Lower lobe of right lung (tissue), 2 donors: ENCODE measurements around the gene SCRN1. TPM values are rescaled to one million over a fixed set of nuclear protein-coding genes. Genes with fewer than 3 reads are reported as not detected.
"Not testable (repeated sequence)": the region's sequence is repeated elsewhere in the genome, so short reads cannot be mapped to it uniquely, and the experiment has no call there.

Experiments
- ATAC-seq, 2 donors: fragments of 200-7000 bp; cut with Tn5 transposase; one replicate each; pipeline ENCODE4 v1.9.1; 2020 to 2022; ENCODE audit warnings: mild to moderate bottlenecking in 2 of 2, moderate library complexity in 2 of 2
- DNase-seq: peaks from one replicate; pipeline ENCODE4 v3.0.0-alpha.2; 2020
- H3K27ac ChIP-seq: fragments of 200-600 bp; one replicate; pipeline ENCODE4 v1.8.0; 2022
- H3K27me3 ChIP-seq: fragments of 200-600 bp; one replicate; pipeline ENCODE4 v1.8.0; 2022; ENCODE audit warnings: low read depth
- H3K36me3 ChIP-seq: fragments of 200-600 bp; one replicate; pipeline ENCODE4 v1.8.0; 2022; ENCODE audit warnings: mild to moderate bottlenecking
- H3K4me1 ChIP-seq: fragments of 200-600 bp; one replicate; pipeline ENCODE4 v1.8.0; 2022
- H3K4me3 ChIP-seq: fragments of 200-600 bp; one replicate; pipeline ENCODE4 v1.8.0; 2022; ENCODE audit warnings: mild to moderate bottlenecking
- H3K9me3 ChIP-seq: fragments of 200-600 bp; one replicate; pipeline ENCODE4 v1.8.0; 2022
- intact Hi-C: fragments of 100-400 bp; cut with DNase I; formaldehyde crosslinking; loops from one replicate; pipeline ENCODE4 v1.11.0; 2022
- total RNA-seq: library from RNA; stranded (reverse); fragmentation: NEBNext Ultra II Directional; extraction: Animal tissue kit (Norgen Biotek cat#: 25700); gene quantifications from one replicate; pipeline ENCODE4 v1.2.1, GENCODE V29; 2021
- TF ChIP-seq, protein P1 (sequence below): fragments of 200-600 bp; IDR thresholded peaks from one replicate; pipeline ENCODE4 v1.8.0; 2022; ENCODE audit warnings: antibody characterized with exemption, mild to moderate bottlenecking
- donor health status: DM: no; HTN: yes; CAD: no; lungs with severe emphysema.

The SCRN1 gene
- total RNA-seq, 1 donor from 2014 or later, result 28.2 TPM

DNA sequence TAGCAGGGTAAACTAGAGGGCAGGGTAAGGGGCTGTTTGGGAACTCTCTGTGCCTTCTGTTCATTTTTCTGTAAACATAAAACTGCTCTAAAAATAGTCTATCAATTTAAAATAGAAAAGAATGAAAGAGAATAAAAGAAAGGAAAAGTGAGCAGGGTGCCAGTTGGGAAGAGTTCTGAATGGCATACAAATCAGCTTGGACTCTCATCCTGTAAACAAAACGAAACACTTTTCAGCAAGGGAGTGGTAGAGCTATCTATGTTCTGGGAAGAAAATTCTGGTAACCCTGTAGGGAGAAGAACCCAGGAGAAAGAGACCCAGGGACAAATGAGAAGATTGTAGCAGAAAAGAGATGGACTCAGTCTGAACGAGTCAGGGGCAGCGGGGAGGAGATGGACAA, 24.6 kb downstream of the SCRN1 start:
- TF ChIP-seq, protein P1, sequence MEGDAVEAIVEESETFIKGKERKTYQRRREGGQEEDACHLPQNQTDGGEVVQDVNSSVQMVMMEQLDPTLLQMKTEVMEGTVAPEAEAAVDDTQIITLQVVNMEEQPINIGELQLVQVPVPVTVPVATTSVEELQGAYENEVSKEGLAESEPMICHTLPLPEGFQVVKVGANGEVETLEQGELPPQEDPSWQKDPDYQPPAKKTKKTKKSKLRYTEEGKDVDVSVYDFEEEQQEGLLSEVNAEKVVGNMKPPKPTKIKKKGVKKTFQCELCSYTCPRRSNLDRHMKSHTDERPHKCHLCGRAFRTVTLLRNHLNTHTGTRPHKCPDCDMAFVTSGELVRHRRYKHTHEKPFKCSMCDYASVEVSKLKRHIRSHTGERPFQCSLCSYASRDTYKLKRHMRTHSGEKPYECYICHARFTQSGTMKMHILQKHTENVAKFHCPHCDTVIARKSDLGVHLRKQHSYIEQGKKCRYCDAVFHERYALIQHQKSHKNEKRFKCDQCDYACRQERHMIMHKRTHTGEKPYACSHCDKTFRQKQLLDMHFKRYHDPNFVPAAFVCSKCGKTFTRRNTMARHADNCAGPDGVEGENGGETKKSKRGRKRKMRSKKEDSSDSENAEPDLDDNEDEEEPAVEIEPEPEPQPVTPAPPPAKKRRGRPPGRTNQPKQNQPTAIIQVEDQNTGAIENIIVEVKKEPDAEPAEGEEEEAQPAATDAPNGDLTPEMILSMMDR, result no peak
- no peaks in the 10 kb centered on the region for H3K4me1 ChIP-seq
- ATAC-seq (no peak), DNase-seq (no peak)
- no peaks in the 10 kb centered on the region for H3K36me3 ChIP-seq
- no peak overlapping the region for H3K27ac ChIP-seq
- H3K4me3 ChIP-seq, result no peak overlapping the region
- intact Hi-C loops, result no loop called here
- no peaks in the 10 kb centered on the region for H3K27me3 ChIP-seq
- no peaks in the 10 kb centered on the region for H3K9me3 ChIP-seq

DNA sequence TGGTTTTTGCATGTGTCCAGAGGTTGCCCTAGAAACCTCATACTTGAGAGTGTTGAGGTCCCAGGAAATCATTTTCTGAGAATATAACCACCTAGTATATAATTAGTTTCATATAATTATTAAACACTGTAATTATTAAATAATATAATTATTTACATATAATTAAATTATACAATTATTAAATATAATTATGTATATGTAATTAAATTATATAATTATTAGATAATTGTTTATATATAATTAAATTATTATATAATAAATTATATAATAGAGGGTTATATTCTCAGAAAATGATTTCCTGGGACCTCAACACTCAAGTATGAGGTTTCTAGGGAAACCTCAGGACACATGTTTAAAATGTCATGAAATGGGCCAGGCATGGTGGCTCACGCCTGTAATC, 27.6 kb downstream of the SCRN1 start:
- TF ChIP-seq, protein P1, result no peak
- Histone ChIP-seq H3K27ac (no peak overlapping the region), H3K4me1 (no peaks in the 10 kb centered on the region), H3K27me3 (no peaks in the 10 kb centered on the region), H3K9me3 (no peaks in the 10 kb centered on the region), H3K4me3 (no peak overlapping the region), H3K36me3 (no peaks in the 10 kb centered on the region)
- DNase-seq (no peak), ATAC-seq (no peak)
- intact Hi-C loops, result no loop called here

DNA sequence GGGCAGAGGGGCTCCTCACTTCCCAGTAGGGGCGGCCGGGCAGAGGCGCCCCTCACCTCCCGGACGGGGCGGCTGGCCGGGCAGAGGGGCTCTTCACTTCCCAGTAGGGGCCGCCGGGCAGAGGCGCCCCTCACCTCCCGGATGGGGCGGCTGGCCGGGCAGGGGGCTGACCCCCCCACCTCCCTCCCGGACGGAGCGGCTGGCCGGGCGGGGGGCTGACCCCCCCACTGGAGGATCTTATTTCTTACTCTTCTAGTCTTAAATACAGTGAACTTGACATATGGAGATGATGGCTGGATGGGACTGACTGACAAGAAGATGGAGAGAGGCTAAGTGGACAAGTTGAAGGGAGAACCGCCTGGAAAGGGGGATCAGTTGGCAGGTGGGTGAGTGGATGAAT, 28.0 kb downstream of the SCRN1 start:
- intact Hi-C loops, H3K27me3 ChIP-seq, H3K4me3 ChIP-seq, ATAC-seq, H3K27ac ChIP-seq, H3K4me1 ChIP-seq, H3K36me3 ChIP-seq, H3K9me3 ChIP-seq, DNase-seq: not testable (repeated sequence)

DNA sequence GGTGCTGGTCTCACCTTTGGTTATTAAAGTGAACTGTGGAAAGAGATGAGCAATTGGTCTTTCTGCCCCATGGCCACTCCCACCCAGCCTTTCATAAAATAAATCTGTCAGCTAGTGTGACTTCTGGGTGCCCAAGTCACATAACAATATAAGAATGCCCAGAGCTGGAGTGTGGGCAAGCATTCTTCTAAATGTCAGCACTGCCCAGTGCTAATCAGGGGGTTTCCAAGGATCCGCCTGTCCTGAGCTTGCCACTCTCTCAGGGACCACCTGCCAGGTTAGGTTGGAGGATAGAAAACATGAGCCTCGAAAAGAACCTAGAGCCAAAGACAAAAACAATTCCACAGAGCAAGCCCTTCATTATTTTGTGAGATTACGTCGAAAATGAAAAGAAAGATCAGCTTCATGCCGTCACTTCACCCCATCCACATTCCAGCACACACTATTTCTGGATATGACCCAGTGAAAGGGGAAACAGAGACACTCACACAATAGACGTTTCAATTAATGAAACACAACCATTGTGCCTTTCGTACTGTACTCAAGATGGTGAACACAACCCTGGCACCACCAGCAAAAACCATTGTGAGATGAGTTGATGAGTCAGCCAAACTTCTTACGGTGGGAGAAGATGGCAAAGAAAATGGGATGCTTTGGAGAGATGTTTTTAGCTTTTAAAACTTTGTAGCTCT, 30.8 kb downstream of the SCRN1 start:
- TF ChIP-seq, protein P1, result no peak
- Histone ChIP-seq H3K36me3 (peaks cover 5% of the 10 kb centered on the region), H3K27me3 (no peaks in the 10 kb centered on the region), H3K9me3 (no peaks in the 10 kb centered on the region), H3K4me1 (no peaks in the 10 kb centered on the region), H3K4me3 (no peak overlapping the region), H3K27ac (no peak overlapping the region)
- intact Hi-C loops, result no loop called here
- ATAC-seq, result no peak
- no peak for DNase-seq

DNA sequence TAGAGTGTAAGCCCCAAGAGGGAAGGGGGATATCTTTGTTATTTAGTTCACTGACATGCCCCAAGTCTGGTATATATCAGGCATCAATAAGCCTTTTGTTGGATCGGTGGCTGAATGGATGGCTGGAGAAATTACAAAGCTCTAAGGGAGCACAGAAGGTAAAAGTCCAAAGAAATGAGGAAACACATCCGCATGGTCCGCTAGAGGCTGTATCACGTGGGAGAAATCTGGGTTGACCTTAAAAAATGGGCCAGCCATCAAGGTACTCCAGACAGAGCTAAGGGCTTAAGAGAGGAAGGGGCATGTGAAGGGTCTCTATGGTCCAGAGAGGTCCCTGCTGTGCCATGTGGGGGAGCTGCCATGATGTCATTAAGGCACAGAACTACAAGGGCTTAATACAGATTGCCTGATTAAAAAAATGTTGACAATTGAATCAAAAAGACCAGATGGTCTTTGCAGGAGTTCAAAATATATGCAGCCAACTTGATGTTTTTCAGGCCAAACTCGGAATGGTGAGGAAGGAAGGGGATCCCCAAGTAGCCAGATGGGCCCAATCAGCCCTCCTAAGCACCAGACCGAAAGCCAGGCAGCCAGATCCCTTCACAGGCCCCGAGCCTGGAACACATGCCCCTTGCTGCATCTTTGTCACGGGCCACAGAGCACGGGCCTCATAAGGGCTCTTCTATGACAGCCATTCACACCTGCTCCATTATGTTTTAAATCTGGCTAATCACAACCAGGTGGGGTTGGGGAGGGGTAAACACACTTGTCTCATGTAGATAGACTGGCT, 31.9 kb downstream of the SCRN1 start:
- TF ChIP-seq, protein P1, result no peak
- no peaks in the 10 kb centered on the region for H3K27me3 ChIP-seq
- no peak overlapping the region for H3K27ac ChIP-seq
- H3K4me3 ChIP-seq, result no peak overlapping the region
- intact Hi-C loops, result no loop called here
- no peak for ATAC-seq
- peaks cover 5% of the 10 kb centered on the region for H3K36me3 ChIP-seq
- H3K9me3 ChIP-seq, result no peaks in the 10 kb centered on the region
- DNase-seq, result no peak
- H3K4me1 ChIP-seq, result no peaks in the 10 kb centered on the region

DNA sequence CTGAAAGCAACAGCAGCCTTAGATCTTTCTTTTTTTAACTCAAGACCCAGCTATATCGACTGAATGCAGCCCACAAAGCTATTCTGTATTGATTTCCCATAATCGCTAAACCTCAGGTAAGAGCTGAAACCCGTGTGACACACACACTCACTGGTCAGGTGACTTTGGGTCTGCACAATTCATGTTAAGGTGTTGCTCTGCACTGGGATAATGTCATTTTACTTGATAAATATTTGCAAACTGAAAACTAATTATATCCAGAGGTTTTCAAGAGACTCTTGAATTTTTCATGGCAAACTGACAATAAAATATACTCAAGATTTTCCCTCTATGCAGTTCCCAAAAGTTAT, 33.1 kb downstream of the SCRN1 start:
- Histone ChIP-seq H3K27me3 (no peaks in the 10 kb centered on the region), H3K27ac (no peak overlapping the region), H3K4me1 (no peaks in the 10 kb centered on the region), H3K36me3 (peaks cover 9% of the 10 kb centered on the region), H3K4me3 (no peak overlapping the region), H3K9me3 (no peaks in the 10 kb centered on the region)
- no peak for DNase-seq
- intact Hi-C loops, result no loop called here
- TF ChIP-seq, protein P1, result no peak
- ATAC-seq, result peak in 1 of 2 donors; percentile 12
